ENCODE measurements around the gene SPR.

- TF ChIP-seq REPIN1 (CRISPR knock-in tag; IDR thresholded peaks at IDR 0.05; ENCODE audit: borderline replicate concordance, low read depth): no peak
- TF ChIP-seq CTCF (CRISPR knock-in tag; IDR thresholded peaks at IDR 0.05): no peak
- no peak for TF ChIP-seq PHF8 (CRISPR knock-in tag; IDR thresholded peaks at IDR 0.05)
- no peak for TF ChIP-seq NFIC (IDR thresholded peaks at IDR 0.05; ENCODE audit: low read length)
- no peak for TF ChIP-seq RFX5 (IDR thresholded peaks at IDR 0.05; ENCODE audit: low read depth, low read length)
These were observed 3.7 kb upstream of the SPR start for GRCh38 chr2:72883356-72883962.
